K562 (cell line): ENCODE results near the gene PRDX2. TPM values are rescaled to one million over a fixed set of nuclear protein-coding genes. Genes with fewer than 3 reads are reported as not detected.

Source experiments
- CEBPZ ChIP-seq: fragments of 150-350 bp; IDR thresholded peaks from 2 replicates; pipeline ENCODE4 v1.6.1; 2014; ENCODE audit warnings: low read depth, mild to moderate bottlenecking, low read length, borderline replicate concordance
- CSDE1 ChIP-seq, 2 experiments: fragments of 450-650 bp; IDR thresholded peaks; 2 replicates each; pipeline ENCODE4 v1.6.1; 2016; ENCODE audit warnings: mild to moderate bottlenecking in 1 of 2
- MTA2 ChIP-seq: fragments of 450-650 bp; IDR thresholded peaks from 2 replicates; pipeline ENCODE4 v1.6.1; 2016; ENCODE audit warnings: low read depth
- NFIX ChIP-seq: fragments of 250-450 bp; sonication (Bioruptor Pico); IDR thresholded peaks from 2 replicates; pipeline ENCODE4 v1.4.0; 2020; ENCODE audit warnings: low read depth, mild to moderate bottlenecking, moderate library complexity
- PML ChIP-seq: IDR thresholded peaks from 2 replicates; pipeline ENCODE4 v1.6.1; 2012; ENCODE audit warnings: low read length, inconsistent platforms
- SFPQ ChIP-seq: fragments of 200-400 bp; formaldehyde crosslinking; IDR thresholded peaks from 2 replicates; pipeline ENCODE4 v1.6.1; 2017; ENCODE audit warnings: mild to moderate bottlenecking, low read depth, low read length, moderate library complexity
- ZBTB40 ChIP-seq, 2 experiments: fragments of 450-650 bp in 1 of 2; sonication (generic) in 1 of 2; formaldehyde crosslinking in 1 of 2; IDR thresholded peaks; 2 replicates each; pipeline versions ENCODE4 v1.7.1 to v1.9.0; 2016 to 2022; ENCODE audit warnings: inconsistent platforms in 1 of 2, mild to moderate bottlenecking in 1 of 2, missing genetic modification reagents in 1 of 2
- ZFP91 ChIP-seq: sonication (generic); formaldehyde crosslinking; IDR thresholded peaks from 2 replicates; pipeline ENCODE4 v1.8.0; 2022; ENCODE audit warnings: mild to moderate bottlenecking, missing genetic modification reagents
- ZNF316 ChIP-seq: fragments of 450-650 bp; IDR thresholded peaks from 2 replicates; pipeline ENCODE4 v1.6.1; 2016
- ZNF707 ChIP-seq: fragments of 250-450 bp; sonication (Bioruptor Pico); conservative IDR thresholded peaks from 2 replicates; pipeline ENCODE4 v1.8.0; 2022; ENCODE audit warnings: inconsistent platforms, mild to moderate bottlenecking, moderate library complexity
- polyA plus RNA-seq, 8 experiments: library from polyadenylated mRNA; depleted of rRNA in 4 of 8; stranded (reverse) in 5 of 8; unstranded in 3 of 8; fragments of >200 nt; fragmentation: Nextera tagmentation in 2 of 8; fragmentation: Illumina TruSeq in 1 of 8; extraction: Ambion mirVana in 2 of 8; extraction: Trizol in 1 of 8; gene quantifications; 2 replicates each; pipeline versions ENCODE4 v1.2.1 to v1.2.3, GENCODE V29; 2011 to 2014; ENCODE audit warnings: inconsistent platforms in 1 of 8, missing spikeins in 1 of 8
- total RNA-seq, 7 experiments: library from RNA; depleted of rRNA in 6 of 7; stranded (reverse); fragments of >200 nt in 6 of 7; fragmentation: Illumina TruSeq in 2 of 7; extraction: Trizol in 2 of 7; gene quantifications; 2 replicates each; pipeline versions ENCODE4 v1.2.1 to v1.2.3, GENCODE V29; 2011 to 2021; ENCODE audit warnings: low replicate concordance in 1 of 7

PRDX2 gene
- total and polyA plus RNA-seq, 9 of the 15 experiments (the other 6 are each of a cell fraction or from before 2014, with no cell fraction given): 206 to 1,183 (median 415) TPM

- TF ChIP-seq CEBPZ (no peak), PML (no peak), MTA2 (no peak), ZNF707 (CRISPR knock-in tag) (no peak), ZBTB40 (IDR thresholded peaks at IDR 0.05) (no peak), ZBTB40 (CRISPR knock-in tag; IDR thresholded peaks at IDR 0.05) (no peak), SFPQ (no peak), ZNF316 (no peak), CSDE1 (IDR thresholded peaks at IDR 0.05) (no peak), ZFP91 (CRISPR knock-in tag) (no peak), NFIX (CRISPR knock-in tag) (no peak)
These were observed 24.2 kb downstream of the PRDX2 start (continued) for GRCh38 chr19:12777217-12778016.
